Measurements from ENCODE around the gene TRPM1.

DNA sequence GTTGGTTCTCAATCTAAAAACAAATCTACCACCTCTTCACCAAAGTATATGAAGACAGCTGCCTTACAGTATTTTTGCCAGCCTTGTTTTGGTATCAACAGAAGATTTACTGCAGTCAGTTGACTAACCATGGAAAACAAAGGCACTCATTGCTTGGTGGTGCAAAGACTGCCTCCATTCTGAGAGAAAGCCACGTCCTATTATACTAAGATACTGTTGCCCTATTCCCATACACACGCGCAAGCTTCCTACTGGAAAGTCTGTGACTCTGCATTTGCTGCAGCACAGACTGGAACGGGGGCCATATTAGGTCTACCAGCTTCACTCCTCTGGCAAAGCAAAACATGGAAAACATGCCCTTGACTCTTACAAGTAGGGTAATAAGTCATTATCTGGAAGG lies 128.1 kb downstream of the TRPM1 start:
- TF ChIP-seq MYC (IDR thresholded peaks at IDR 0.05; ENCODE audit: borderline replicate concordance, low read length) (no peak), CHD2 (IDR thresholded peaks at IDR 0.05; ENCODE audit: low read length, partially characterized antibody) (no peak), JUNB (IDR thresholded peaks at IDR 0.05) (no peak), POLR2A (IDR thresholded peaks at IDR 0.05; ENCODE audit: low read length) (no peak), JUN (IDR thresholded peaks at IDR 0.05) (no peak), EP300 (IDR thresholded peaks at IDR 0.05) (no peak), ZNF302 (CRISPR knock-in tag; IDR thresholded peaks at IDR 0.05) (no peak), MAZ (IDR thresholded peaks at IDR 0.05; ENCODE audit: borderline replicate concordance, low read depth, low read length) (no peak)
- TF ChIP-seq, protein P1, sequence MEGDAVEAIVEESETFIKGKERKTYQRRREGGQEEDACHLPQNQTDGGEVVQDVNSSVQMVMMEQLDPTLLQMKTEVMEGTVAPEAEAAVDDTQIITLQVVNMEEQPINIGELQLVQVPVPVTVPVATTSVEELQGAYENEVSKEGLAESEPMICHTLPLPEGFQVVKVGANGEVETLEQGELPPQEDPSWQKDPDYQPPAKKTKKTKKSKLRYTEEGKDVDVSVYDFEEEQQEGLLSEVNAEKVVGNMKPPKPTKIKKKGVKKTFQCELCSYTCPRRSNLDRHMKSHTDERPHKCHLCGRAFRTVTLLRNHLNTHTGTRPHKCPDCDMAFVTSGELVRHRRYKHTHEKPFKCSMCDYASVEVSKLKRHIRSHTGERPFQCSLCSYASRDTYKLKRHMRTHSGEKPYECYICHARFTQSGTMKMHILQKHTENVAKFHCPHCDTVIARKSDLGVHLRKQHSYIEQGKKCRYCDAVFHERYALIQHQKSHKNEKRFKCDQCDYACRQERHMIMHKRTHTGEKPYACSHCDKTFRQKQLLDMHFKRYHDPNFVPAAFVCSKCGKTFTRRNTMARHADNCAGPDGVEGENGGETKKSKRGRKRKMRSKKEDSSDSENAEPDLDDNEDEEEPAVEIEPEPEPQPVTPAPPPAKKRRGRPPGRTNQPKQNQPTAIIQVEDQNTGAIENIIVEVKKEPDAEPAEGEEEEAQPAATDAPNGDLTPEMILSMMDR (IDR thresholded peaks at IDR 0.05), result no peak
- TF ChIP-seq, protein P2, sequence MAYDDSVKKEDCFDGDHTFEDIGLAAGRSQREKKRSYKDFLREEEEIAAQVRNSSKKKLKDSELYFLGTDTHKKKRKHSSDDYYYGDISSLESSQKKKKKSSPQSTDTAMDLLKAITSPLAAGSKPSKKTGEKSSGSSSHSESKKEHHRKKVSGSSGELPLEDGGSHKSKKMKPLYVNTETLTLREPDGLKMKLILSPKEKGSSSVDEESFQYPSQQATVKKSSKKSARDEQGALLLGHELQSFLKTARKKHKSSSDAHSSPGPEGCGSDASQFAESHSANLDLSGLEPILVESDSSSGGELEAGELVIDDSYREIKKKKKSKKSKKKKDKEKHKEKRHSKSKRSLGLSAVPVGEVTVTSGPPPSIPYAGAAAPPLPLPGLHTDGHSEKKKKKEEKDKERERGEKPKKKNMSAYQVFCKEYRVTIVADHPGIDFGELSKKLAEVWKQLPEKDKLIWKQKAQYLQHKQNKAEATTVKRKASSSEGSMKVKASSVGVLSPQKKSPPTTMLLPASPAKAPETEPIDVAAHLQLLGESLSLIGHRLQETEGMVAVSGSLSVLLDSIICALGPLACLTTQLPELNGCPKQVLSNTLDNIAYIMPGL (CRISPR knock-in tag; IDR thresholded peaks at IDR 0.05; ENCODE audit: borderline replicate concordance), result no peak
